Measurements from ENCODE around the gene KRTAP5-9. TPM values are rescaled to one million over a fixed set of nuclear protein-coding genes. Genes with fewer than 3 reads are reported as not detected.
"Not testable (repeated sequence)": the region's sequence is repeated elsewhere in the genome, so short reads cannot be mapped to it uniquely, and the experiment has no call there.

KRTAP5-9 gene
- total RNA-seq, 1 experiment from 2014 or later = not detected

GRCh38 chr11:71540521-71541304, 7.5 kb upstream of the KRTAP5-9 start:
- H3K4me3 ChIP-seq (ENCODE audit: low read length); H3K9me2 ChIP-seq (replicated peaks; ENCODE audit: low read length); H3K27ac ChIP-seq (ENCODE audit: low read length); intact Hi-C loops (cut with micrococcal nuclease); DNase-seq; H3K4me2 ChIP-seq (ENCODE audit: low read length); CTCF ChIA-PET; H3K9ac ChIP-seq (ENCODE audit: low read length); BruUV-seq (replicated peaks); H3F3A ChIP-seq (ENCODE audit: low read length, unreplicated experiment); ATAC-seq; H2AFZ ChIP-seq (ENCODE audit: low read length); H4K20me1 ChIP-seq (ENCODE audit: low read length); H3K9me3 ChIP-seq (ENCODE audit: low read length); H3K36me3 ChIP-seq (ENCODE audit: low read depth, low read length); H3K79me2 ChIP-seq (ENCODE audit: low read length); POLR2A ChIA-PET (ENCODE audit: unreplicated experiment); H3K4me1 ChIP-seq (ENCODE audit: insufficient read depth, low read length): not testable (repeated sequence)
- peaks cover 21% of the 10 kb centered on the region for H3K27me3 ChIP-seq (ENCODE audit: low read length)

GRCh38 chr11:71542382-71542781, 5.8 kb upstream of the KRTAP5-9 start:
- H3K4me2 ChIP-seq (ENCODE audit: low read length) = no peak overlapping the region
- no peak overlapping the region for H3K27ac ChIP-seq (ENCODE audit: low read length)
- DNase-seq = no peak
- no peaks in the 10 kb centered on the region for H3K79me2 ChIP-seq (ENCODE audit: low read length)
- ATAC-seq = no peak
- intact Hi-C loops (cut with micrococcal nuclease) = no loop called here
- H3K9me2 ChIP-seq (replicated peaks; ENCODE audit: low read length) = no peaks in the 10 kb centered on the region
- H3K4me3 ChIP-seq (ENCODE audit: low read length) = no peak overlapping the region
- BruUV-seq (replicated peaks) = no TSS peak
- no peaks in the 10 kb centered on the region for H3K9me3 ChIP-seq (ENCODE audit: low read length)
- POLR2A ChIA-PET (ENCODE audit: unreplicated experiment) = no interaction called here
- CTCF ChIA-PET = no interaction called here
- no peaks in the 10 kb centered on the region for H3K36me3 ChIP-seq (ENCODE audit: low read depth, low read length)
- H3K9ac ChIP-seq (ENCODE audit: low read length) = no peak overlapping the region
- H3K4me1 ChIP-seq (ENCODE audit: insufficient read depth, low read length) = no peaks in the 10 kb centered on the region
- peaks cover 38% of the 10 kb centered on the region for H3K27me3 ChIP-seq (ENCODE audit: low read length)
- TF ChIP-seq CTCF (conservative IDR thresholded peaks at IDR 0.05; ENCODE audit: low read depth, low read length) (no peak), EZH2 (IDR thresholded peaks at IDR 0.05; ENCODE audit: low read length, unreplicated experiment) (no peak), EZH2phosphoT487 (IDR thresholded peaks at IDR 0.05; ENCODE audit: borderline replicate concordance, low read length) (no peak)
- H4K20me1 ChIP-seq (ENCODE audit: low read length) = no peaks in the 10 kb centered on the region
- H2AFZ ChIP-seq (ENCODE audit: low read length) = no peak overlapping the region
- H3F3A ChIP-seq (ENCODE audit: low read length, unreplicated experiment) = no peaks in the 10 kb centered on the region

- TF ChIP-seq EZH2 (IDR thresholded peaks at IDR 0.05; ENCODE audit: low read length, unreplicated experiment) = no peak
- TF ChIP-seq CTCF (conservative IDR thresholded peaks at IDR 0.05; ENCODE audit: low read depth, low read length) = no peak
- TF ChIP-seq EZH2phosphoT487 (IDR thresholded peaks at IDR 0.05; ENCODE audit: borderline replicate concordance, low read length) = no peak
- Histone ChIP-seq H4K20me1 (ENCODE audit: low read length) (no peaks in the 10 kb centered on the region), H3K9ac (ENCODE audit: low read length) (no peak overlapping the region), H3K4me3 (ENCODE audit: low read length) (no peak overlapping the region), H2AFZ (ENCODE audit: low read length) (no peak overlapping the region), H3K79me2 (ENCODE audit: low read length) (no peaks in the 10 kb centered on the region), H3K36me3 (ENCODE audit: low read depth, low read length) (no peaks in the 10 kb centered on the region), H3K4me2 (ENCODE audit: low read length) (no peak overlapping the region), H3K27me3 (ENCODE audit: low read length) (peaks cover 45% of the 10 kb centered on the region), H3K27ac (ENCODE audit: low read length) (no peak overlapping the region), H3K9me3 (ENCODE audit: low read length) (no peaks in the 10 kb centered on the region), H3F3A (ENCODE audit: low read length, unreplicated experiment) (no peaks in the 10 kb centered on the region), H3K4me1 (ENCODE audit: insufficient read depth, low read length) (no peaks in the 10 kb centered on the region), H3K9me2 (replicated peaks; ENCODE audit: low read length) (no peaks in the 10 kb centered on the region)
- ChIA-PET CTCF (no interaction called here), POLR2A (ENCODE audit: unreplicated experiment) (no interaction called here)
- intact Hi-C loops (cut with micrococcal nuclease) = no loop called here
- DNase-seq (no peak), ATAC-seq (no peak)
- no TSS peak for BruUV-seq (replicated peaks)
Observed at GRCh38 chr11:71542879-71543777, 5.1 kb upstream of the KRTAP5-9 start.
